COLO668 (cell line): Measurements from ENCODE around the gene JARID2.
"Not testable (repeated sequence)": the region's sequence is repeated elsewhere in the genome, so short reads cannot be mapped to it uniquely, and the experiment has no call there.

ENCODE experiments used
- DNase-seq: peaks from one replicate; lab custom pipeline; 2025; ENCODE audit not compliant: unreplicated experiment; lab: John Stamatoyannopoulos, UW

Gene JARID2

DNA sequence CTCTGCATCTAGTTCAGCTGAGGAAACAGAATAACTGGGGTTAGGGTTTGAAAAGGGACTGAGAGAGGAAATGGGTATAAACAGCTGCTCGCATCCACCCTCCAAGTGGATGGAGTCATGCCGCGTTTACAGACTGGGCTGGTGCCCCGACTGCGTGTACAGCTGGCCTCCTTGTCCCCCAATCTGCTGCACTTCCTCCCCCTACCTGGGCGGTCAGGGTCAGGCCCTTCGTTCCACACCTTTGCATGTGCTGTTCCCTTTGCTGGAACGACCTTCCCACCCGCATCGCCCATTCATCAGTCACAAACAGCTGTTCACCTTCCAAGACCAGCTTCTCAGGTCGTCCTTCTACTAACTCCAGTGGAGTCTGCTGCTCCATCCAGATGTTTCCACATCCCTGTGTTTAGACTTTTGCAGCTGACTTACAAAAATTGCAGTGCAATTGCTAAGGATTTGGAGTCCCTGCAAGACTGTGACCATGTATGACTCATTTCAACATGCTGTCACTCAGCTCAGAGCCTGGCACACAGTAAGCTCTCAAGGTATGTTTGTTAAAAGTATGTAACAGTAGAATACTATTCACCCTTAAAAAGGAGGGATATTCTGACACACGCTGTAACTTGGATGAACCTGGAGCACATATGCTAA is 287.6 kb downstream of the JARID2 start:
- DNase-seq, result no peak

- no peak for DNase-seq
Observed at GRCh38 chr6:15534974-15535373, 289.1 kb downstream of the JARID2 start.

- DNase-seq, result no peak
Observed at GRCh38 chr6:15535495-15536197, 289.8 kb downstream of the JARID2 start.

- DNase-seq, result no peak
Observed at GRCh38 chr6:15536198-15536955, 290.5 kb downstream of the JARID2 start.

GRCh38 chr6:15538106-15538505 is 292.2 kb downstream of the JARID2 start:
- DNase-seq, result no peak

DNA sequence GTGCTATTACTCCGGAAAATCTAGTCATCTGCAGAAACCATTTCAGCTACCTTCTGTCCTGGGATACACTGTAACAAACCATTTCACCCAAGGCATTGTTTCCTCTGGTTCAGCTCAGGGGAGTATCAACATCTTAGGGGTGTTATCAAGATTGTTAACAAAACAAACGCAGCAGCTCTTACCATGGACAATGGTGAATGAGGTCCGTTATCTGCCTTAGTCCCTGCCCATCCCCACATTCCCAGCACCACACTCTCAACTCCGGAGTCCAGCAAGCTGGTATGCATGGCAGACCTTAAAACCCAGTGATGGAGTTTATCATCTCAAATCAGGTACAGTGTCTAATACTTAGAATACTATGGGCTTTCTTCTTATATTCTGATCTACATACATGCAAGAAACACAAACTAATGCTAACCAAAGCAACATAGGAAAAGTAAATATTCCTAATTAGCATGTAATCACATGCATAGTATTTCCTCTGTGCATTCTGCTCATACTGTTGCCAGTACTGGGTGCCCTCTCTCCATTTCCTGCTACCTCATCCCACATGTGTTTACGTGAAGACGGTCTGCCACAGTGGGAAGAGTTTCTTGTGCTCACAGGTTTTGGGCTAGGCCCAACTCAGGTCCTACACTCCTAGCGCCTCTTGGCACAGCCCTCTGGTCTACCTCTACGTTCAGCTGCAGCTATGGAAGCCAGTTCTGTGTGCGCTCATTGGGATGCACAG is 293.1 kb downstream of the JARID2 start:
- DNase-seq, result no peak

DNA sequence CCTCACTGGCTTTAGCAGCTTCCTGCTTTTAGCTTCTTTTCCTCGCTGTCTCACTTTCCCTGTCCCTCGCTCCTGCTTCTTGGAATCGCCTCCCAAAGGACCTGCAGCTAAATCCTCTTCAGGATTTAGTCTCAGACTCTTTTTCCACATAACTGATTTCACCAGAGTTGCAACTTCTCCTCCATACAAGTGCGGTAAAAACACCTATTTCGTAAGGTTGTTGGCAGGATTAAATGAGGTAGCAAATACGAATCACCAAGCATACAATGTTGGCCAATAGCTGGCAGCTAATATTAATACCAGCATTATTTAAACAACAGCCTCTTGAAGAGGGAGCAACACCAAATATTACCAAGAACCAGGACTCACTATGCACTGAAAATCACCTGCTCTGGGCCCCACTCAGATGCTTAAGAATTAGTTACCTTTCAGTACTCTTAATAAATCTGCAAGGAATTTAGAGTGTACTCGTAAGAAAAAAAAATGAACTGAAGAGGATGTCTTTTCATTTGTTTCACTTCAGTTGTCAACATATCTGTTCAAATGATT is 293.9 kb downstream of the JARID2 start:
- no peak for DNase-seq

DNA sequence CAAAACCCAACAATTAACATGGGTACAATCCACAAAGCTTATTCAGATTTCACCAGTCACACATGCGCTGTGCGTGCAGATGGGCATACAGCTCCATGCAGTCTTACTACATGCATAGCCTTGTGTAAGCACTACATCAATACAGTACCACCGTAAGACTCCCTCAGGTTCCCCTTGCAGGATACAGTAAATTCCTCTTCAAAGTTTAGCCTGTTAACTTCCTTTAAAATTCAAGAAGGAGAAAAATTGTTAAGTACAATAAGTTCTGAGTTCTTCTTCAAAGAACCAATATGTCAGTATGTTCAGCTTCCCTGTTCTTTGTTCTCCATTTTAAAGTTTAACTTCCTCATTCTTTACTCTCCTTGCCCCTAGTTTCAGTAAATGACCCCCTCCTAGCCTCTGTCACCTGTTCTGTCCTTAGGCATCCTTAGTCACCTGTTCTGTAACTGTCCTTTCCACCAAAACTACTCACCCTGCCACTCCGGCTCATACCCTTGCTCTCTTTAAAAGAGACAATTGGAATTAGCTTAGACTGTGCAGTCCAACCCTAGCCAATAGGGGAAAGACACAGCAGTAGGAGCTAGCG is 297.6 kb downstream of the JARID2 start:
- not testable (repeated sequence) for DNase-seq

GRCh38 chr6:15544321-15544900 is 298.5 kb downstream of the JARID2 start:
- no peak for DNase-seq

DNA sequence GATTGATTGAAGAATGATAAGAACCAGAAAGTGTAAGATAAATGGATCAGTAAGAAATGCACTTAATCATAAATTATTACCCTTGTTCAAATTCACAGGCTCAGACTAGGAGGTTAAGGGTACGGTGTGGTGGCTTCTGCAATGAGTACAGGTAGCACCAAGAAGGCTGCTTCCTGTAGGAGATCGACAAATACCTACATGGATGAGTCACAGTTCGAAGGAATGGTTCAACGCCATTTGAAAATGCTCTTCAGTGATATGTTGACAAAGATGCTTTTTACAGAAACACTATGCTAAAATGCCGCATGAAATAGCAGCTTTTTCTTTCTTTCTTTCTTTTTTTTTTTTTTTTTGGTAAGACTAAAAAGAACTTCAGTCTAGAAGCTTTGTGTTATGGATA is 300.7 kb downstream of the JARID2 start:
- DNase-seq, result no peak

- DNase-seq, result no peak
Observed at GRCh38 chr6:15547400-15547799, 301.5 kb downstream of the JARID2 start.

DNA sequence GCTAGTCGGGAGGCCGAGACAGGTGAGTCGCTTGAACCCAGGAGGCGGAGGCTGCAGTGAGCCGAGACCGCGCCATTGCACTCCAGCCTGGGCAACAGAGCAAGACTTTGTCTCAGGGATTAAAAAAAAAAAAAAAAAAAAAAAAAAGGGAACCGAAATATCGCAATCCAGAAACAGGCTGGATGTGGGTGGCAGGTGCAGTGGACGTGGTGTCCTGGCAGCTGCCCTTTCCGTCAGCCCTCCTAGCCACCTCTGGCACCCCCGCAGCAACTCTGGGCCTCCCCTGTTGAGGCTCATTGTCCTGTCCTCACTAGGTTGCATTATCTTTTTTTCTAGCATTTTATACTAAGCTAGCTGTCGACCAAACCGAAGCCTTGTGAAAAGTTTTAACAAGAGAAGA is 303.5 kb downstream of the JARID2 start:
- no peak for DNase-seq

- DNase-seq, result no peak
Observed at GRCh38 chr6:15550546-15551123, 304.8 kb downstream of the JARID2 start.

- no peak for DNase-seq
Observed at GRCh38 chr6:15551262-15551661, 305.4 kb downstream of the JARID2 start.

DNA sequence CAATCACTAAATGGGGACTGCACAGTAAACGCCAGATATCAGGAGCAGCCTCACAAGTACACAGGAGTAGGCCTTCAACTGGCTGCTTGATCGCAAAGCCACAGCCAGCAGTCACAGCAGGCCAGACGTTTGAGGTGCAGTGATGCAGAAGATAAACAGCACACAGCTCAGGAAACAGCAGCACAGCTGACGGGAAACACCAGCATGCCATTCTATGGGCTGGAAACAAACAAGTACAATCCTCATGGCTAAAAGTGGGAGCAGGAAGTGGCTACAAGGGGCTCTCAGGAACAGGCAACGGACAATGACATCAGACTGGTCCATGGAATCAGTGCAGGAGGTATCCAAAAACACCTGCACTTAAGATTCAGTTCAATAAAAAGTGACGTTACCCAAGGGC is 305.9 kb downstream of the JARID2 start:
- peak; percentile 47 for DNase-seq

DNA sequence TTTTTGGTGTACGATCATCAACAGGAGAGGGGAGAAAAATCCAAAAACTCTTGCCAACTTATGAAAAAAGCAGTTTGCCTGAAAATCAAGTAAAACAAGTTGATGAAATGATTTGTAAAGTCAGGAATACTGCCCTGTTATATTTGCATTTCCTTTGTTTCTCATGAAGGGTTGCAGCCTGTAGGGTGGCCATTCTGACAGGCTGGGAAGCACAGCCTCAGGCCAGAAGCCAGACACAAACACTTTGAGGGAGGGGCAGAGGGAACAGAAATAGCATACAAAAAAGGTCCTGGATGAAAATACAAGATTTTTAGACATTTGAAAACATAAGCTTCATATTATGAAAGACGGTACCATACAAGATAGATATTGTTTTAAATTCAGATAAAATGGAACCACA is 307.2 kb downstream of the JARID2 start:
- no peak for DNase-seq

GRCh38 chr6:15553736-15554294 is 307.9 kb downstream of the JARID2 start:
- no peak for DNase-seq

- no peak for DNase-seq
Observed at GRCh38 chr6:15554728-15555100, 308.8 kb downstream of the JARID2 start.

GRCh38 chr6:15555101-15556038 is 309.5 kb downstream of the JARID2 start:
- DNase-seq, result no peak
